Urinary bladder (tissue), 4 donors: ENCODE data around the gene MT2A. TPM values are rescaled to one million over a fixed set of nuclear protein-coding genes. Genes with fewer than 3 reads are reported as not detected.

ENCODE experiments used
- DNase-seq: peaks from one replicate; pipeline ENCODE4 v3.0.0-alpha.2; 2015; ENCODE audit errors: extremely low spot score
- H3K27ac ChIP-seq: one replicate; pipeline ENCODE4 v1.5.1; 2013; ENCODE audit warnings: low read depth, mild to moderate bottlenecking, moderate library complexity
- H3K36me3 ChIP-seq: one replicate; pipeline ENCODE4 v1.6.1; 2013; ENCODE audit warnings: mild to moderate bottlenecking, moderate library complexity; ENCODE audit not compliant: insufficient read depth
- H3K4me1 ChIP-seq: one replicate; pipeline ENCODE4 v1.6.1; 2013; ENCODE audit warnings: mild to moderate bottlenecking, moderate library complexity; ENCODE audit not compliant: insufficient read depth
- H3K4me3 ChIP-seq: one replicate; pipeline ENCODE4 v1.5.1; 2013; ENCODE audit warnings: low read depth, low read length
- WGBS: extraction: QIAGEN DNeasy Blood & Tissue Kit; methylation state at CpG from one replicate; pipeline ENCODE4 v1.1.7; 2013; 5-methylcytosine and 5-hydroxymethylcytosine counted together
- polyA plus RNA-seq: library from polyadenylated mRNA; stranded (reverse); fragments of 200-250 nt; gene quantifications from one replicate; pipeline ENCODE4 v1.2.3, GENCODE V29; 2013
- total RNA-seq: library from RNA; depleted of rRNA; stranded (reverse); fragments of >200 nt; gene quantifications from one replicate; pipeline ENCODE4 v1.2.3, GENCODE V29; 2014
- donor health status: healthy with polysubstance abuse.
- donor health status: healthy.

MT2A gene
- total and polyA plus RNA-seq, 2 donors: 8.2 to 890 TPM

GRCh38 chr16:56645311-56645710, 36.9 kb downstream of the MT2A start:
- Histone ChIP-seq H3K27ac (no peak overlapping the region), H3K4me1 (no peaks in the 10 kb centered on the region), H3K36me3 (no peaks in the 10 kb centered on the region), H3K4me3 (no peak overlapping the region)
- 85% methylated on average over 1 of the region's 1 CpG for WGBS
- DNase-seq: no peak

GRCh38 chr16:56645838-56646237, 37.5 kb downstream of the MT2A start:
- no peaks in the 10 kb centered on the region for H3K36me3 ChIP-seq
- WGBS: 2% methylated on average over 1 of the region's 1 CpG
- H3K4me1 ChIP-seq: no peaks in the 10 kb centered on the region
- H3K4me3 ChIP-seq: no peak overlapping the region
- no peak for DNase-seq
- H3K27ac ChIP-seq: no peak overlapping the region

GRCh38 chr16:56647641-56648431, 39.5 kb downstream of the MT2A start:
- DNase-seq: no peak
- 30% methylated on average over 33 of the region's 33 CpGs for WGBS
- Histone ChIP-seq H3K4me1 (no peaks in the 10 kb centered on the region), H3K4me3 (no peak overlapping the region), H3K27ac (no peak overlapping the region), H3K36me3 (no peaks in the 10 kb centered on the region)

GRCh38 chr16:56649271-56649670, 40.9 kb downstream of the MT2A start:
- WGBS: 98% methylated on average over 2 of the region's 2 CpGs
- H3K36me3 ChIP-seq: no peaks in the 10 kb centered on the region
- no peaks in the 10 kb centered on the region for H3K4me1 ChIP-seq
- no peak overlapping the region for H3K4me3 ChIP-seq
- no peak overlapping the region for H3K27ac ChIP-seq
- no peak for DNase-seq

- WGBS: 78% methylated on average over 3 of the region's 3 CpGs
- H3K4me1 ChIP-seq: no peaks in the 10 kb centered on the region
- H3K27ac ChIP-seq: no peak overlapping the region
These were observed 41.4 kb downstream of the MT2A start for GRCh38 chr16:56649820-56650219.

GRCh38 chr16:56651586-56651985, 43.2 kb downstream of the MT2A start, which contains the start of gene MT1B:
Gene MT1B, plus strand, starts transcription at chr16:56651886. Its CDS starts 68 bp downstream, at chr16:56651954.
- Histone ChIP-seq H3K36me3 (no peaks in the 10 kb centered on the region), H3K4me3 (no peak within 1 kb of the TSS), H3K27ac (no peak within 1 kb of the TSS), H3K4me1 (no peaks in the 10 kb centered on the region)
- WGBS: 64% methylated on average over 7 of the region's 7 CpGs
- DNase-seq: no peak

More at GRCh38 chr16:56649820-56650219, 41.4 kb downstream of the MT2A start:
- DNase-seq: no peak
- Histone ChIP-seq H3K36me3 (no peaks in the 10 kb centered on the region), H3K4me3 (no peak overlapping the region)

GRCh38 chr16:56652600-56652999, 44.2 kb downstream of the MT2A start:
- H3K36me3 ChIP-seq: no peaks in the 10 kb centered on the region

GRCh38 chr16:56653218-56653617, 44.8 kb downstream of the MT2A start:
- Histone ChIP-seq H3K4me1 (no peaks in the 10 kb centered on the region), H3K4me3 (no peak overlapping the region), H3K27ac (no peak overlapping the region), H3K36me3 (no peaks in the 10 kb centered on the region)
- 84% methylated on average over 7 of the region's 7 CpGs for WGBS
- no peak for DNase-seq

More at GRCh38 chr16:56652600-56652999, 44.2 kb downstream of the MT2A start:
- H3K4me1 ChIP-seq: no peaks in the 10 kb centered on the region
- DNase-seq: no peak
- no peak overlapping the region for H3K4me3 ChIP-seq
- no peak overlapping the region for H3K27ac ChIP-seq
- 43% methylated on average over 1 of the region's 1 CpG for WGBS

- Histone ChIP-seq H3K4me3 (peak within 1 kb of the TSS; percentile 50), H3K4me1 (no peaks in the 10 kb centered on the region), H3K27ac (no peak within 1 kb of the TSS), H3K36me3 (no peaks in the 10 kb centered on the region)
- no peak for DNase-seq
- WGBS: 2% methylated on average over 46 of the region's 46 CpGs
These were observed 49.4 kb downstream of the MT2A start, which contains the start of gene MT1F for GRCh38 chr16:56657555-56658326. Gene MT1F, plus strand, starts transcription at chr16:56657959. Its CDS starts 100 bp downstream, at chr16:56658059.

GRCh38 chr16:56658327-56658875, 50.0 kb downstream of the MT2A start:
- Histone ChIP-seq H3K27ac (no peak overlapping the region), H3K4me3 (peak overlapping the region; percentile 50), H3K4me1 (no peaks in the 10 kb centered on the region), H3K36me3 (no peaks in the 10 kb centered on the region)
- no peak for DNase-seq
- 27% methylated on average over 10 of the region's 10 CpGs for WGBS

Other genes with a start within 250 kb of the MT2A start
- 120 TPM for gene AMFR, start 183.0 kb upstream of the MT2A start, total RNA-seq
- 82.6 TPM for gene AMFR, start 183.0 kb upstream of the MT2A start, polyA plus RNA-seq
- 144 TPM for gene NUDT21, start 157.3 kb upstream of the MT2A start, total RNA-seq
- gene NUDT21, start 157.3 kb upstream of the MT2A start, polyA plus RNA-seq: 47.3 TPM
- gene OGFOD1, start 157.0 kb upstream of the MT2A start, total RNA-seq: 58.2 TPM
- 25.8 TPM for gene OGFOD1, start 157.0 kb upstream of the MT2A start, polyA plus RNA-seq
- 83.1 TPM for gene BBS2, start 88.6 kb upstream of the MT2A start, total RNA-seq
- 34.5 TPM for gene BBS2, start 88.6 kb upstream of the MT2A start, polyA plus RNA-seq
- gene MT4, start 43.5 kb upstream of the MT2A start, total RNA-seq: not detected
- gene MT4, start 43.5 kb upstream of the MT2A start, polyA plus RNA-seq: not detected
- 1.1 TPM for gene MT3, start 19.1 kb upstream of the MT2A start, total RNA-seq
- gene MT3, start 19.1 kb upstream of the MT2A start, polyA plus RNA-seq: 8.7 TPM
- gene MT1E, start 17.2 kb downstream of the MT2A start, total RNA-seq: 14.7 TPM
- 189 TPM for gene MT1E, start 17.2 kb downstream of the MT2A start, polyA plus RNA-seq
- 0.48 TPM for gene MT1M, start 24.1 kb downstream of the MT2A start, total RNA-seq
- gene MT1M, start 24.1 kb downstream of the MT2A start, polyA plus RNA-seq: 182 TPM
- gene MT1A, start 30.1 kb downstream of the MT2A start, total RNA-seq: not detected
- 244 TPM for gene MT1A, start 30.1 kb downstream of the MT2A start, polyA plus RNA-seq
- not detected for gene MT1B, start 43.3 kb downstream of the MT2A start, total RNA-seq
- gene MT1B, start 43.3 kb downstream of the MT2A start, polyA plus RNA-seq: not detected
- gene MT1F, start 49.4 kb downstream of the MT2A start, total RNA-seq: 0.95 TPM
- 10.3 TPM for gene MT1F, start 49.4 kb downstream of the MT2A start, polyA plus RNA-seq
- not detected for gene MT1G, start 59.5 kb downstream of the MT2A start, total RNA-seq
- 55.5 TPM for gene MT1G, start 59.5 kb downstream of the MT2A start, polyA plus RNA-seq
- not detected for gene MT1H, start 61.2 kb downstream of the MT2A start, total RNA-seq
- not detected for gene MT1H, start 61.2 kb downstream of the MT2A start, polyA plus RNA-seq
- gene MT1X, start 73.9 kb downstream of the MT2A start, total RNA-seq: 10.8 TPM
- 1,604 TPM for gene MT1X, start 73.9 kb downstream of the MT2A start, polyA plus RNA-seq
- gene NUP93, start 121.5 kb downstream of the MT2A start, total RNA-seq: 49.0 TPM
- 25.1 TPM for gene NUP93, start 121.5 kb downstream of the MT2A start, polyA plus RNA-seq